ENCODE results near the gene KCNN1.

The KCNN1 gene

DNA sequence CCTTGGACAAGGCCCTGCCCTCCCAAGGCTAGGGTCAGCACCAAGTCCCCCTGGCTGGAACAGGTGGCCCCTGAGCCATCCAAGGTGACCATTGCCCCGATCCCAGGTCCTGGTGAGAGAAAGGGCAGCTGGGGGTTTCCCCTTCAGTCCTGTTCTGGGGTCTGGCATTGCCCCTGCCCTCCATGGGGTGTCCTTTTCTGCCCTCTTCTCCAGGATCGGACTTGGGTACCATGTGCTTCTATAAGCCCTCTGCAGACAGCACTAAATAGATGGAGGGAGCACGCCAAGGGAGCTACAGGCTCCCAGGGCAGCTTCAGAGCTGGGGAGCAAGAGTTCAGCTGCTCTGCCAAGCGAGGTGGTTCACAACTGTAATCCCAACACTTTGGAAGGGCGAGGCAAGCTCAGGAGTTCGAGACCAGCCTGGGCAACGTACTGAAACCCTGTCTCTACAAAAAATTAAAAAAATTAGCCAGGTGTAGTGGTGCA lies 13.5 kb upstream of the KCNN1 start:
- Mint-ChIP-seq H3K4me3 (no peak overlapping the region), H3K27ac (no peak overlapping the region), H3K36me3 (no peaks in the 10 kb centered on the region), H3K4me1 (peaks cover 52% of the 10 kb centered on the region), H3K9me3 (no peaks in the 10 kb centered on the region), H3K27me3 (peaks cover 85% of the 10 kb centered on the region)
- no peak for ATAC-seq

DNA sequence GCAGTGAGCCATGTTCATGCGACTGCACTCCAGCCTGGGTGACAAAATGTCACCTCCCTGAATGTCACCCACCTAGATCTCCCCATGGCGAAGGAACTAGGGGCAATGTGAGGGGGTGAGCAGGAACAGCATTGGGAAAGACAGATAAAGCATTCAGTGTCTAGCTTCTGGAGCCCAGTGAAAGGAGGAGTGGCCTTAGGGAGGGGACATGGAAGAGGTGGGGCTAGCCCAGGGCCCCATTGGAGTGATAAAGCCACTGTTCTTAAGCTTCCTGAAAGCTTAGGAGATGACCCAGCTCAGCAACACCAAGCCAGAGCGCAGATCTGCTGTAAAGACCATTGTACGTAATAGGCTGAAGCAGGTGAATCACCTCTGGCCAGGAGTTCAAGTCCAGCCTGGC lies 13.0 kb upstream of the KCNN1 start:
- Mint-ChIP-seq H3K9me3 (no peaks in the 10 kb centered on the region), H3K27me3 (peaks cover 83% of the 10 kb centered on the region), H3K4me1 (peaks cover 47% of the 10 kb centered on the region), H3K4me3 (no peak overlapping the region), H3K27ac (no peak overlapping the region), H3K36me3 (no peaks in the 10 kb centered on the region)
- no peak for ATAC-seq

DNA sequence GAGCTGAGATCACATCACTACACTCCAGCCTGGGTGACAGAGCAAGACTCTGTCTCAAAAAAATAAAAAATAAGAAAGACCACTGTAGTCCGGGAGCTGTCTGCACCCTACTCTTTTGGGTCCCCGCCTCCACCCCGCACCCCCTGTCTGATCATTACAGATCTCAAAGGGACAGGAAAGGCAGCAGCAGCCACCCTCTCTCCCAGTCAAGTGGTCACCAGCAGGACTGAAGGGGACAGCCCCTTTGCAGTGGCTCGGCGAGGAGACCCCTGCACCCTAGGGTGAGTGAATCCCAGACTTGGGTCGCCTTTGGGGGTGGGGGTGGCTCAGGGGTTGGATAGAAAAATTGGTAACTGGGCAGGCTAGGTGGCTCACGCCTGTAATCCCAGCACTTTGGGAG lies 12.5 kb upstream of the KCNN1 start:
- Mint-ChIP-seq H3K36me3 (no peaks in the 10 kb centered on the region), H3K27ac (no peak overlapping the region)

DNA sequence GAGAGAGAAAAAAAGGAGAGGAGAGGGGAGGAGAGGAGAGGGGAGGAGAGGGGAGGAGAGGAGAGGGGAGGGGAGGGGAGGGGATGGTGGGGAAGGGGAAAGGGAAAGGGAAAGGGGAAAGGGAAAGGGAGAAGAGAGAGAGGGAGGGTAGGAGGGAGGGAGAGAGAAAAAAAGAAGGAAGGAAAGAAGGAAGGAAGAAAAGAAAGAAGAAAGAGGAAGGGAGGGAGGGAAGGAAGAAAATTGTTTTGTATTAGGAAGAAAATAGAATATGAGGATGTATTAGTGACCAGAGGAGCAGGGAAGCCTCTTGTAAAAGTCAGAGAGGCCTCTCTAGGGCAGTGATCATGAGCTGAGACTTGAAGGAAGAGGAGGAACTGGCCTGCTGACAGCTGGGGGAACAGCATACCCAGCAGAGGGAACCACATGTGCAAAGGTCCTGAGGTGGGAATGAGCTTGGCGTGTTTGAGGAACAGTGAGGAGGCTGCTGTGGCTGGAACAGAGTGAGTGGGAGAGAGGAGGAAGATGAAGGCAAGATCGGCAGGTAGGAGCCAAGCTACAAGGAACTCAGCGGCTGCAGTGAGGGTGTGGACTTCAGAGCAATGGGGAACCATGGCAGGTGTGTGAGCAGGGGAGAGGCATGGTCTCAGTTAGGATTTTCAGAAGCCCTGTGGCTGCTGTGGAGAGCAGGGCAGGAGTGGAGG lies 9.6 kb upstream of the KCNN1 start:
- H3K27me3 Mint-ChIP-seq = peaks cover 60% of the 10 kb centered on the region
- H3K4me3 Mint-ChIP-seq = no peak overlapping the region
- no peaks in the 10 kb centered on the region for H3K36me3 Mint-ChIP-seq
- H3K27ac Mint-ChIP-seq = no peak overlapping the region
- no peaks in the 10 kb centered on the region for H3K9me3 Mint-ChIP-seq
- H3K4me1 Mint-ChIP-seq = peaks cover 16% of the 10 kb centered on the region
- no peak for ATAC-seq

More for the DNA sequence above, 12.5 kb upstream of the KCNN1 start:
- ATAC-seq = no peak
- H3K9me3 Mint-ChIP-seq = no peaks in the 10 kb centered on the region
- H3K27me3 Mint-ChIP-seq = peaks cover 77% of the 10 kb centered on the region
- H3K4me3 Mint-ChIP-seq = no peak overlapping the region
- H3K4me1 Mint-ChIP-seq = peaks cover 42% of the 10 kb centered on the region

DNA sequence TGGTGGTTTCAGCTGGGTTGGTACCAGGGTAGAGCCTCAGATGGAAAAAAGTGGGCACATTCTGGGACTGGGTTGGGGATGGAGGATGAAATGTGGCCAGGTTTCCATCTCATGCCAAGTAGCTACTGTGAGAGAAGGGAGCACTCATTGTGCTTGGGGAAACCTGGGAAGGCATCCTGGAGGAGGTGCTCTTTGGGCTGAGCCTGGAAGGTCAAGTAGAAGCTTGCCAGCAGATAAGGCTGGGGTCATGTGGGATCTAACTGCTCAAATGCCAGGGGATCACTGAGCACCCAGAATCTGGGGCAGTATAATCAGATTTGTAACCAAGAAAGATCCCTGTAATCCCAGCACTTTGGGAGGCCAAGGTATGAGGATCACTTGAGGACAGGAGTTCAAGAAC lies 9.0 kb upstream of the KCNN1 start:
- Mint-ChIP-seq H3K4me3 (no peak overlapping the region), H3K27me3 (peaks cover 59% of the 10 kb centered on the region), H3K27ac (no peak overlapping the region)

DNA sequence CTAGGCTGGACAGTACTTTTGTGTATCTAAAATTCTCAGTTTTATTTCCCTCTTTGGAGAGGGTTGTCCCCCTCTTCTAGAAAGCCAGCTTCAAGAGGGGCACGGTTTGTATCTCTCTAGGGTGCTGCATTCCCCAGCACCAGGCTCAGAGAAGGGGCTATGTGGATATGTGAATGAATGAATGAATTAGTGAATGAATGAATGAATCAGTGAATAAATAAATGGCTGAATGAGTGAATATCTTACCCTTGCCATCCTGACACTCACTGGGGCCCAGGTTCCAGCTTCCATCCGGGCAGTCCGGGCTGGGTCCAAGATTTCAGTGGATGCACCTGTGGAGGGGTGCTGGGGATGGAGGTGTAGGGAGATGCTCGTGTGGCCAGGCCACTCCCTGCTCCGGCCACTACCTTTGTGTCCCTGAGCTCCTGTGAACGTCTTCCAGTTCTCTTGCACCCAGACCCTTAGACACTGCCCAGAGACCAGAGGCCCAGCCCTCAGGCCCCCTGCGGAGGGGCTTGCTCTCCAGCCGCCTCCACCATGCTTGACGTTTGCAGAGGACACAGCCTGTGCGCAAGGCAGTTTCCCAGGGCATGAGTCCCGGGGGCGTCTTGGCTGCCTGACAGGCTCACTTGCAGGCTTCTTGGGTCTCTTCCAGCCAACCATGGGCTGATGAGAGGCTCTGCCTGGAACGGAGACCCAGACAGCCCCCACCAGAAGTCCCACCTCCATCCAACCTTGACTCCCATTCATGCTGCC lies 2.8 kb upstream of the KCNN1 start:
- no peaks in the 10 kb centered on the region for H3K9me3 Mint-ChIP-seq
- H3K4me3 Mint-ChIP-seq = no peak overlapping the region

More for the DNA sequence above, 9.0 kb upstream of the KCNN1 start:
- Mint-ChIP-seq H3K4me1 (peaks cover 10% of the 10 kb centered on the region), H3K9me3 (no peaks in the 10 kb centered on the region), H3K36me3 (no peaks in the 10 kb centered on the region)
- ATAC-seq = no peak

DNA sequence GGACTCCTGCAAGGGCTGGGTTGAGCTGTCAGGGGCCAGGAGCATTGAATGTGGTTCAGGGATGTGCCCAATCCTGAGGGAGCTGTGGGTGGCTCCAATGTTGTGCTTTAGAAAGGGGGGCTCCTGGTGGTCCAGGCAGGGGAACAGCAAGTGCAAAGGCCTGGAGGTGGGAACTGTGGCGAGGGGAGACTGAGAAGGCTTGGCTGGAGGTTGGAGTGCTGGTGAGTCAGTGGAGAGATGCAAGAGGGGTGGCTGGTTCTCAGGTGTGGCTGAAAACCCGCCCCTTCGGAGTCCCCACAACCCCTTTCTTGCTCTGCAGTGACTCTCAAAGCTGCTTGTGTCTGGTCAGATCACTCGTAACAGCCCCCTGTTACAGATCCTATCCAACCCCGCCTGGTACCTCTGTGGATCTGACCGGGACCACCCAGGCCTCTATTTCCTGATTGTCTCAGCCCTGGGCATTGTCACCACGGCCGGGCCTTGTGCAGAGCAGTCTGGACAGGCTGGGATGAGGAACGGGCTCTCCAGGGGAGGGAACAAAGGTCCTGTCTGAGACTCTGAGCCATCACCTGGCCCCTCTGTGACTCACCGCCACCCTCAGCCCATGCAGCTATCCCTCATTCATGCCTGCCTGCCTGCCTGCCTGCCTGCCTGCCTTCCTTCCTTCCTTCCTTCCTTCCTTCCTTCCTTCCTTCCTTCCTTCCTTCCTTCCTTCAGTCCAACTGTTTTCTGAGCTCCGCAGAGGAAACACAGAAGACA lies 1.4 kb upstream of the KCNN1 start:
- Mint-ChIP-seq H3K9me3 (no peaks in the 10 kb centered on the region), H3K36me3 (peaks cover 5% of the 10 kb centered on the region), H3K27me3 (peaks cover 77% of the 10 kb centered on the region), H3K4me3 (no peak overlapping the region), H3K4me1 (peaks cover 27% of the 10 kb centered on the region), H3K27ac (no peak overlapping the region)
- no peak for ATAC-seq

More for the DNA sequence above, 2.8 kb upstream of the KCNN1 start:
- peaks cover 27% of the 10 kb centered on the region for H3K4me1 Mint-ChIP-seq
- ATAC-seq = no peak
- H3K27ac Mint-ChIP-seq = no peak overlapping the region
- peaks cover 67% of the 10 kb centered on the region for H3K27me3 Mint-ChIP-seq
- H3K36me3 Mint-ChIP-seq = peaks cover 5% of the 10 kb centered on the region

DNA sequence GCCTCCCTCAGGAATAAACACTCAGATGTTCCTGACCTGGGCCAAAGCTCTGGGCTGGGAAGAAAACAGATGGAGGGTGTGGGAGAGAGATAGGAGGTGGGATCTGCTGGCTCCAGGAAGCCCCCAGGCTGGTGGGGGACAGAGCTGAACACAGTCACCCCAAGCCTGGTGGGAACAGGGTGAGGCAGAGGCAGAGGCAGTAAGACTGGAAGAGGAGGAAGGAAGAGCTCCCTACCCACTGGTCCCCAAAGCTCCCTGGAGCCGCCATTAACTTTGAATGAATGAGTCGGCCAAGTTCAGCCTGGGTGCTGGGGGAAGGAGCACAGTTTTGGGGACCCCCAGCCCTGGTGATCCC lies 801 bp upstream of the KCNN1 start:
- H3K4me3 Mint-ChIP-seq = no peak overlapping the region
- no peaks in the 10 kb centered on the region for H3K9me3 Mint-ChIP-seq
- peaks cover 27% of the 10 kb centered on the region for H3K4me1 Mint-ChIP-seq
- H3K36me3 Mint-ChIP-seq = peaks cover 5% of the 10 kb centered on the region
- H3K27me3 Mint-ChIP-seq = peaks cover 77% of the 10 kb centered on the region
- H3K27ac Mint-ChIP-seq = no peak overlapping the region
- no peak for ATAC-seq

DNA sequence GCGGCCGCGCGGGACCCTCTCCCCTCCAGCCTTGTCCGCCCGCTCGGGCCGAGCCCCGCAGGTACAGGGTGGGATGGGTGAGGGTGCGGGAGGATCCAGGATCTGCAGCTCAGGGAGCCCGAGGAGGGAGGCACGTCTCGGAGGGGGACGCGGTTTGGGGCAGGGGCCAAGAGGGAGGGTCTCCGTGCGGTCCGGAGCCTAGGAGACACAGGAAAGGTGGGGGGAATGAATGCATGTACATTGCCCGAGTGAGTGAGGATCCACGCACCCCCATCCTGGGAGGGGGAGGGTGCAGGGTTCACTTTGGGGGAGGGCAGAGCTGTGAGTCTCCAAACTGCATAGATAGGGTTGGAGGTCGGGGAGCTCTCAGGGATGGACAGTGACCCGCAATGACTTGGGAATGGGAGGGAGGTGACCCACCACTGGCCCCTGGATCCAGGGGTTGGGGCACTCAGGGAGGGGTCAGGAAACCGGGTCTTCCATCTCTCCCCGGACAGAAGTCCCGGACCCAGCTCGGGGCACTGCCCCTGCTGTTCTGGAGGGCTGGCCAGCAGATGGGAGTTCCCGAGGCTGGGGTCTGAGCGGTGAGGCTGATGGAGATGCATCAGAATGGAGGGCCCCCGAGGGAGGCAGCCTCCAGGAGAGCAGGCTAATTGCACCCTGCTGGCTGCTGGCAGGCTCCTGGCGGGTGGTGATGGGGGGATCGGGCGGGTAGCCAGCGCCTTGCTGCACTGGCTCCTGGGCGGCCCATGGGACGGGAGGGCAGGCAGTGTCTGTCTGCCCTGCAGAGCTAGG lies 547 bp downstream of the KCNN1 start:
- H3K36me3 Mint-ChIP-seq = peaks cover 5% of the 10 kb centered on the region
- ATAC-seq = peak; percentile 17
- H3K27ac Mint-ChIP-seq = no peak overlapping the region
- no peak overlapping the region for H3K4me3 Mint-ChIP-seq
- peaks cover 27% of the 10 kb centered on the region for H3K4me1 Mint-ChIP-seq
- H3K27me3 Mint-ChIP-seq = peaks cover 67% of the 10 kb centered on the region
- no peaks in the 10 kb centered on the region for H3K9me3 Mint-ChIP-seq

DNA sequence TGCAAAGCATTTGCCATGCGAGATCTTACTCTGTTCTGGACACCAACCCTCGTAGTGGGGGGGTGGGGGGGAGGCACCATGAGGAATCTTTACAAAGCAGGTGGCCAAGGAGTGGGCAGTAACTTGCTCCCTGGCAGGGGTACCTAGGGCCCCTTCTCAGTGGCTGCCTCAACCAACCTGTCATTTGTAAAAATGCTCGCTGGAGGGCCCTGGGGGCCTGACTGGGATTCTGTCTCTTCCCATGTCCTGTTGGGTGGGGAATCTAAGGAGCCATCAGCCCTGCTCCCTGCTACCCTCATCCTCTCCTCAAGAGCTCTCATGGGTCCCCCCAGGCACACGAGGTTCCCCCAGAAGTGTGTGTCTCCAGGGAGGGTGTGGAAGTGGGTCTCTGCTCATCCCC lies 1.5 kb downstream of the KCNN1 start:
- H3K9me3 Mint-ChIP-seq = no peaks in the 10 kb centered on the region
- H3K4me3 Mint-ChIP-seq = no peak overlapping the region
- peaks cover 4% of the 10 kb centered on the region for H3K36me3 Mint-ChIP-seq
- no peak overlapping the region for H3K27ac Mint-ChIP-seq
- ATAC-seq = no peak
- H3K4me1 Mint-ChIP-seq = peaks cover 33% of the 10 kb centered on the region
- H3K27me3 Mint-ChIP-seq = peaks cover 59% of the 10 kb centered on the region

DNA sequence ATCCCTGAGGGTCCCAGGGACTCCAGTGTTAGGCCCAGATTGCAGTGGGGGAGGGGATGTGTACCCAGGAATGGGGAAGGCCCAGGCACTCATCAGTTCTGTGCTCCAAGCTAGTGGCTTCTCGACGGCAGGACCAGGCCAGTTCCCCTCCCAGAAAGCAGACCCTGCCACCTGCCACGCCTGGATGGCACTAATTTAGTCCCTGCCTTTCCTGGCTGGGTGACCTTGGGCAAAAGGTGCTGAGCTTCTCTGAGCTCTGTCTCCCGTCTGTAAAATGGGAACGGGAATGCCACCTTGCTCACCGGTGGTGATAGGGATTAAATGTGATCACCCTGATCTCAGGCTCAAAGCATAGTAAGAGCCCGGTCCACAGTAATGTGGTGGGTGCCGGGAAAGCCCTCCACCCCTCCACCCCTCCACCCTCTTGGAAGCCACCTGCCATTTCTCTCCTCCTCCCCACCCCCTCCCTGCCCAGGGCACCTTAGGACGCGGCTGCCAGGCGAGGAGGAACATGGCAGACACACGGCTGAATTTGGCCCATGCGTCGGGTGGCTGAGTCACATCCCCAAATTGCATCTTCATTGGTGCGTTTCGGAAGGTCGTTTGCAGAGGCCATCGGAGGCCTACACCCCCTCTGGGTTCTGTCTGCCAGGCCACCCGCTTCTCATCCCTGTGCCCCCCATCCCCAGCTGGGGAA lies 2.3 kb downstream of the KCNN1 start:
- H3K4me3 Mint-ChIP-seq = no peak overlapping the region
- H3K4me1 Mint-ChIP-seq = peaks cover 33% of the 10 kb centered on the region
- peaks cover 50% of the 10 kb centered on the region for H3K27me3 Mint-ChIP-seq
- no peak for ATAC-seq
- no peaks in the 10 kb centered on the region for H3K9me3 Mint-ChIP-seq
- no peaks in the 10 kb centered on the region for H3K36me3 Mint-ChIP-seq
- no peak overlapping the region for H3K27ac Mint-ChIP-seq

DNA sequence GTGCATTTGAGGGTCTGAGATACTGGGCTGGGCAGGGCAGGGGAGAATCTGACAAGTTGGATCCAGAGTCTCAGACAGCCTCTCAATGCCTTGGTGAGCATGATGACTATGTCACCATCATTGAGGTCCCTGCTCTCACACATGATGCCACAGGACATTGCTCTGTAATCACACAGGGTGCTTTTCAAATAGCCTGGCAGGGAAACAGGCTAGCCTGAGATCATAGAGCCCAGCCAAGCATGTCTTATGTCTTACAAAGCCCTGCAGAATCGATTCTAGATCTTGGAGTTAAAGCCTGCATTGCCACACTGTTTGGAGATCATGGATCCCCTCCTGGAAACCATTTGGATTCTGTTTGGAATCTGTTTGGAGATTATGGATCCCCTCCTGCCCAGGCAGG lies 5.3 kb downstream of the KCNN1 start:
- no peaks in the 10 kb centered on the region for H3K9me3 Mint-ChIP-seq
- ATAC-seq = no peak
- H3K27me3 Mint-ChIP-seq = peaks cover 20% of the 10 kb centered on the region
- H3K27ac Mint-ChIP-seq = no peak overlapping the region
- no peaks in the 10 kb centered on the region for H3K36me3 Mint-ChIP-seq
- H3K4me1 Mint-ChIP-seq = peaks cover 11% of the 10 kb centered on the region
- no peak overlapping the region for H3K4me3 Mint-ChIP-seq

DNA sequence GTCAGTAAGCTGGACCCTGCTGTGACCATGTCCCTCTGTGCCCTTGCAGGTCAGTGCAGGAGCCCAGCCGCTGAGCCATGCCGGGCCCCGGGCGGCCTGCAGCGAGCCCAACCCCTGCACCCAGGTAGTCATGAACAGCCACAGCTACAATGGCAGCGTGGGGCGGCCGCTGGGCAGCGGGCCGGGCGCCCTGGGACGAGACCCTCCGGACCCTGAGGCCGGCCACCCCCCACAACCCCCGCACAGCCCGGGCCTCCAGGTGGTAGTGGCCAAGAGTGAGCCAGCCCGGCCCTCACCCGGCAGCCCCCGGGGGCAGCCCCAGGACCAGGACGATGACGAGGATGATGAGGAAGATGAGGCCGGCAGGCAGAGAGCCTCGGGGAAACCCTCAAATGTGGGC lies 6.9 kb downstream of the KCNN1 start:
- ATAC-seq = peak; percentile 67
- H3K9me3 Mint-ChIP-seq = no peaks in the 10 kb centered on the region
- H3K27me3 Mint-ChIP-seq = peaks cover 11% of the 10 kb centered on the region
- no peak overlapping the region for H3K4me3 Mint-ChIP-seq
- no peaks in the 10 kb centered on the region for H3K36me3 Mint-ChIP-seq
- H3K27ac Mint-ChIP-seq = no peak overlapping the region
- peaks cover 6% of the 10 kb centered on the region for H3K4me1 Mint-ChIP-seq

DNA sequence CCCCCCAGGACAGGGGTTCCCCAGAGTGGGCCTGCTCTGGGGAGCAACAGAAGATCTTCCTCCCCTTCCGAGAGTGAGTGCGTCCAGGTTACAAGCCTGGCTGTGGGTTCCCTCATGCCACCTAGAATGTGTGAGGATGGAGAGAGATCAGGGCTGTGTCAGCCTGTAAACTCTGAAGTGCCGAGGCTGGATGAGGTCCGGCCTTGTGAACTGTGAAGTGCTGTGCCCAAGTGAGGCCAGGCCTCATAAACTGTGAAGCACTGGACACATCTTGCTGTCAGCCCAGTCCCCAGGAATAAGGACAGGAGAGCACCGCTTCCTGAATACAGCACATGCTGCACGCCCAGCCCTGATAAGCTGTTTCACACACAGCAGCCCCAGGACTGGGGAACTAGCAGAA lies 7.6 kb downstream of the KCNN1 start:
- Mint-ChIP-seq H3K27me3 (peaks cover 6% of the 10 kb centered on the region), H3K36me3 (no peaks in the 10 kb centered on the region), H3K4me3 (no peak overlapping the region), H3K4me1 (peaks cover 10% of the 10 kb centered on the region), H3K9me3 (no peaks in the 10 kb centered on the region), H3K27ac (no peak overlapping the region)
- ATAC-seq = no peak
